ENCODE data around the gene TMEM134. TPM values are rescaled to one million over a fixed set of nuclear protein-coding genes. Genes with fewer than 3 reads are reported as not detected.

TMEM134 gene
- total and polyA plus RNA-seq, 9 of the 15 experiments (the other 6 are each of a cell fraction or from before 2014, with no cell fraction given) = 0.63 to 48.4 (median 10.7) TPM

DNA sequence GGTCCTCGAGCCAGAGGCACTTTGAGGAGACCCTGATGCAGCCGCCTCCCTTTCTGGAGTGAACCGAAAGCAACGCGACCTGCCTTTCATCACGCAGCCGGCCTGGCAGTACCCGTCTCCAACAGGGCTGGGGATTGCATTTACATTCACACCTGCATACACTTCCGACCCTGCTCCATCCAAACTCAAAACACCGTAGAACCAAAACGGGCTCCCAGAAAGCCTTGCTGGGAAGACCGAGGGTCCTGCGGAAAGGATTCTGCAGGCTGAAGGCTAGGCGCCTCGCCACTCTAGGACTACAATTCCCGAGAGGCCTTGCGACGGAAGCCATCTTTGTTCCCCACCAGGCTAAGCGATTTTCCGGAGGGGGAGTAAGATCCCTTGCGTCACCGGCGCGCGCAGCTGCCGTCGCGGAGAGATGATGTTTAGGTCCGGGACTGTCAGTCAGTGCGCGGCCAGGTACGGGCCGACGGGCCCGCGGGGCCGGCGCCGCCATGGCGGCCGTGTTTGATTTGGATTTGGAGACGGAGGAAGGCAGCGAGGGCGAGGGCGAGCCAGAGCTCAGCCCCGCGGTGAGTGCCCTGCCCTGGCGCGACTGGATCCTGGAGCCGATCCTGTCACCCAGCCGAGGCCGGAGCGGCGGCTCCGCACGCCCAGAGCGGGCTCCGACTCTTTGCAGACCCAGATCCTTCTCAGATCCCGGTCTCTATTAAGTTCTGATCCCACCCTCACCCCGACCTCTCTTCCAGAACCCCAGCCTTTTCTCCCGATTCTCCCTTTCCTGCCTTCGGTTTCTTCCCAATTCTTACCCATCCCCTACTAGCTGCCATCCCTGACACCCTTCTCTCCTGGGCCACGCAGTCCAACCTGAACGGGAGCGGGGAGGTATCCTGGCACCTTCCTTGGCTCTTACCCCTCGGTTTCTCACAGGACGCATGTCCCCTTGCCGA, 40.7 kb downstream of the TMEM134 start, which contains the start of gene RPS6KB2 (continued):
- TF ChIP-seq, protein P1, sequence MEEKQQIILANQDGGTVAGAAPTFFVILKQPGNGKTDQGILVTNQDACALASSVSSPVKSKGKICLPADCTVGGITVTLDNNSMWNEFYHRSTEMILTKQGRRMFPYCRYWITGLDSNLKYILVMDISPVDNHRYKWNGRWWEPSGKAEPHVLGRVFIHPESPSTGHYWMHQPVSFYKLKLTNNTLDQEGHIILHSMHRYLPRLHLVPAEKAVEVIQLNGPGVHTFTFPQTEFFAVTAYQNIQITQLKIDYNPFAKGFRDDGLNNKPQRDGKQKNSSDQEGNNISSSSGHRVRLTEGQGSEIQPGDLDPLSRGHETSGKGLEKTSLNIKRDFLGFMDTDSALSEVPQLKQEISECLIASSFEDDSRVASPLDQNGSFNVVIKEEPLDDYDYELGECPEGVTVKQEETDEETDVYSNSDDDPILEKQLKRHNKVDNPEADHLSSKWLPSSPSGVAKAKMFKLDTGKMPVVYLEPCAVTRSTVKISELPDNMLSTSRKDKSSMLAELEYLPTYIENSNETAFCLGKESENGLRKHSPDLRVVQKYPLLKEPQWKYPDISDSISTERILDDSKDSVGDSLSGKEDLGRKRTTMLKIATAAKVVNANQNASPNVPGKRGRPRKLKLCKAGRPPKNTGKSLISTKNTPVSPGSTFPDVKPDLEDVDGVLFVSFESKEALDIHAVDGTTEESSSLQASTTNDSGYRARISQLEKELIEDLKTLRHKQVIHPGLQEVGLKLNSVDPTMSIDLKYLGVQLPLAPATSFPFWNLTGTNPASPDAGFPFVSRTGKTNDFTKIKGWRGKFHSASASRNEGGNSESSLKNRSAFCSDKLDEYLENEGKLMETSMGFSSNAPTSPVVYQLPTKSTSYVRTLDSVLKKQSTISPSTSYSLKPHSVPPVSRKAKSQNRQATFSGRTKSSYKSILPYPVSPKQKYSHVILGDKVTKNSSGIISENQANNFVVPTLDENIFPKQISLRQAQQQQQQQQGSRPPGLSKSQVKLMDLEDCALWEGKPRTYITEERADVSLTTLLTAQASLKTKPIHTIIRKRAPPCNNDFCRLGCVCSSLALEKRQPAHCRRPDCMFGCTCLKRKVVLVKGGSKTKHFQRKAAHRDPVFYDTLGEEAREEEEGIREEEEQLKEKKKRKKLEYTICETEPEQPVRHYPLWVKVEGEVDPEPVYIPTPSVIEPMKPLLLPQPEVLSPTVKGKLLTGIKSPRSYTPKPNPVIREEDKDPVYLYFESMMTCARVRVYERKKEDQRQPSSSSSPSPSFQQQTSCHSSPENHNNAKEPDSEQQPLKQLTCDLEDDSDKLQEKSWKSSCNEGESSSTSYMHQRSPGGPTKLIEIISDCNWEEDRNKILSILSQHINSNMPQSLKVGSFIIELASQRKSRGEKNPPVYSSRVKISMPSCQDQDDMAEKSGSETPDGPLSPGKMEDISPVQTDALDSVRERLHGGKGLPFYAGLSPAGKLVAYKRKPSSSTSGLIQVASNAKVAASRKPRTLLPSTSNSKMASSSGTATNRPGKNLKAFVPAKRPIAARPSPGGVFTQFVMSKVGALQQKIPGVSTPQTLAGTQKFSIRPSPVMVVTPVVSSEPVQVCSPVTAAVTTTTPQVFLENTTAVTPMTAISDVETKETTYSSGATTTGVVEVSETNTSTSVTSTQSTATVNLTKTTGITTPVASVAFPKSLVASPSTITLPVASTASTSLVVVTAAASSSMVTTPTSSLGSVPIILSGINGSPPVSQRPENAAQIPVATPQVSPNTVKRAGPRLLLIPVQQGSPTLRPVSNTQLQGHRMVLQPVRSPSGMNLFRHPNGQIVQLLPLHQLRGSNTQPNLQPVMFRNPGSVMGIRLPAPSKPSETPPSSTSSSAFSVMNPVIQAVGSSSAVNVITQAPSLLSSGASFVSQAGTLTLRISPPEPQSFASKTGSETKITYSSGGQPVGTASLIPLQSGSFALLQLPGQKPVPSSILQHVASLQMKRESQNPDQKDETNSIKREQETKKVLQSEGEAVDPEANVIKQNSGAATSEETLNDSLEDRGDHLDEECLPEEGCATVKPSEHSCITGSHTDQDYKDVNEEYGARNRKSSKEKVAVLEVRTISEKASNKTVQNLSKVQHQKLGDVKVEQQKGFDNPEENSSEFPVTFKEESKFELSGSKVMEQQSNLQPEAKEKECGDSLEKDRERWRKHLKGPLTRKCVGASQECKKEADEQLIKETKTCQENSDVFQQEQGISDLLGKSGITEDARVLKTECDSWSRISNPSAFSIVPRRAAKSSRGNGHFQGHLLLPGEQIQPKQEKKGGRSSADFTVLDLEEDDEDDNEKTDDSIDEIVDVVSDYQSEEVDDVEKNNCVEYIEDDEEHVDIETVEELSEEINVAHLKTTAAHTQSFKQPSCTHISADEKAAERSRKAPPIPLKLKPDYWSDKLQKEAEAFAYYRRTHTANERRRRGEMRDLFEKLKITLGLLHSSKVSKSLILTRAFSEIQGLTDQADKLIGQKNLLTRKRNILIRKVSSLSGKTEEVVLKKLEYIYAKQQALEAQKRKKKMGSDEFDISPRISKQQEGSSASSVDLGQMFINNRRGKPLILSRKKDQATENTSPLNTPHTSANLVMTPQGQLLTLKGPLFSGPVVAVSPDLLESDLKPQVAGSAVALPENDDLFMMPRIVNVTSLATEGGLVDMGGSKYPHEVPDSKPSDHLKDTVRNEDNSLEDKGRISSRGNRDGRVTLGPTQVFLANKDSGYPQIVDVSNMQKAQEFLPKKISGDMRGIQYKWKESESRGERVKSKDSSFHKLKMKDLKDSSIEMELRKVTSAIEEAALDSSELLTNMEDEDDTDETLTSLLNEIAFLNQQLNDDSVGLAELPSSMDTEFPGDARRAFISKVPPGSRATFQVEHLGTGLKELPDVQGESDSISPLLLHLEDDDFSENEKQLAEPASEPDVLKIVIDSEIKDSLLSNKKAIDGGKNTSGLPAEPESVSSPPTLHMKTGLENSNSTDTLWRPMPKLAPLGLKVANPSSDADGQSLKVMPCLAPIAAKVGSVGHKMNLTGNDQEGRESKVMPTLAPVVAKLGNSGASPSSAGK (IDR thresholded peaks at IDR 0.05) = no peak; the same call in 1 of the 2 replicates
- no peak for TF ChIP-seq FOXM1 (IDR thresholded peaks at IDR 0.05; ENCODE audit: low read depth)
- TF ChIP-seq FOXM1 (CRISPR knock-in tag; IDR thresholded peaks at IDR 0.05; ENCODE audit: low read depth) = no peak
- no peak for TF ChIP-seq ZZZ3 (IDR thresholded peaks at IDR 0.05)
- peak; percentile 97 for TF ChIP-seq ZNF143 (CRISPR knock-in tag; IDR thresholded peaks at IDR 0.05)
- TF ChIP-seq ZNF174 (CRISPR knock-in tag; IDR thresholded peaks at IDR 0.05) = no peak
- no peak for TF ChIP-seq CBX8 (IDR thresholded peaks at IDR 0.05; ENCODE audit: borderline replicate concordance, extremely low read depth, low read depth, low read length, poor library complexity, severe bottlenecking)
- TF ChIP-seq TCF7 (IDR thresholded peaks at IDR 0.05; ENCODE audit: borderline replicate concordance) = peak; percentile 80; the same call in 1 of the 2 replicates
- TF ChIP-seq, protein P2, sequence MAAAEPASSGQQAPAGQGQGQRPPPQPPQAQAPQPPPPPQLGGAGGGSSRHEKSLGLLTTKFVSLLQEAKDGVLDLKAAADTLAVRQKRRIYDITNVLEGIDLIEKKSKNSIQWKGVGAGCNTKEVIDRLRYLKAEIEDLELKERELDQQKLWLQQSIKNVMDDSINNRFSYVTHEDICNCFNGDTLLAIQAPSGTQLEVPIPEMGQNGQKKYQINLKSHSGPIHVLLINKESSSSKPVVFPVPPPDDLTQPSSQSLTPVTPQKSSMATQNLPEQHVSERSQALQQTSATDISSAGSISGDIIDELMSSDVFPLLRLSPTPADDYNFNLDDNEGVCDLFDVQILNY (CRISPR knock-in tag; IDR thresholded peaks at IDR 0.05) = 0 out of 2 replicates have a peak, but pooled peaks have one; percentile 30
- no peak for TF ChIP-seq KAT2B (IDR thresholded peaks at IDR 0.05; ENCODE audit: low read depth, low read length)
- no peak for TF ChIP-seq TAL1 (IDR thresholded peaks at IDR 0.05)
- TF ChIP-seq MTA3 (IDR thresholded peaks at IDR 0.05; ENCODE audit: borderline replicate concordance) = 0 out of 2 replicates have a peak, but pooled peaks have one; percentile 36
- no peak for TF ChIP-seq SNIP1 (IDR thresholded peaks at IDR 0.05; ENCODE audit: low read depth)
- no peak for TF ChIP-seq ZNF695 (CRISPR knock-in tag; IDR thresholded peaks at IDR 0.05)
- TF ChIP-seq TFAM (CRISPR knock-in tag; conservative IDR thresholded peaks at IDR 0.05) = no peak
- no peak for TF ChIP-seq ZNF124 (CRISPR knock-in tag; IDR thresholded peaks at IDR 0.05)

Data from K562 (cell line).